Glutamatergic neuron (in vitro differentiated cells): ENCODE results near the gene ARFRP1. TPM values are rescaled to one million over a fixed set of nuclear protein-coding genes. Genes with fewer than 3 reads are reported as not detected.

Source experiments
- DNase-seq: peaks from one replicate; pipeline ENCODE4 v3.0.0; 2022
- H3K27ac Mint-ChIP-seq: one replicate; pipeline ENCODE4 v1.8.0; 2020; ENCODE audit warnings: mild to moderate bottlenecking, mixed read lengths, inconsistent platforms; ENCODE audit not compliant: unreplicated experiment
- H3K27me3 Mint-ChIP-seq: one replicate; pipeline ENCODE4 v1.8.0; 2020; ENCODE audit warnings: mild to moderate bottlenecking, moderate library complexity, mixed read lengths, inconsistent platforms; ENCODE audit not compliant: unreplicated experiment
- H3K36me3 Mint-ChIP-seq: one replicate; pipeline ENCODE4 v1.8.0; 2020; ENCODE audit warnings: mild to moderate bottlenecking, mixed read lengths, inconsistent platforms; ENCODE audit not compliant: unreplicated experiment
- H3K4me1 Mint-ChIP-seq: one replicate; pipeline ENCODE4 v1.8.0; 2020; ENCODE audit warnings: mild to moderate bottlenecking, low read depth, mixed read lengths, inconsistent platforms; ENCODE audit not compliant: unreplicated experiment
- H3K4me3 Mint-ChIP-seq: one replicate; pipeline ENCODE4 v1.8.0; 2020; ENCODE audit warnings: mild to moderate bottlenecking, mixed read lengths, inconsistent platforms; ENCODE audit not compliant: unreplicated experiment
- H3K9me3 Mint-ChIP-seq: one replicate; pipeline ENCODE4 v1.8.0; 2020; ENCODE audit warnings: mild to moderate bottlenecking, moderate library complexity, mixed read lengths, inconsistent platforms; ENCODE audit not compliant: unreplicated experiment
- total RNA-seq: library from RNA; stranded (reverse); fragmentation: NEBNext Ultra II Directional; extraction: Animal tissue kit (Norgen Biotek cat#: 25700); gene quantifications from one replicate; pipeline ENCODE4 v1.2.1, GENCODE V29; 2021; ENCODE audit not compliant: unreplicated experiment
- TF ChIP-seq, protein P1 (sequence below): fragments of 200-600 bp; sonication (generic); IDR thresholded peaks from one replicate; pipeline ENCODE4 v1.5.0; 2021; ENCODE audit not compliant: partially characterized antibody, unreplicated experiment

ARFRP1 gene
- total RNA-seq, 1 donor from 2014 or later, result 51.9 TPM

GRCh38 chr20:63696306-63696627 is 11.5 kb downstream of the ARFRP1 start:
- no peak overlapping the region for H3K4me3 Mint-ChIP-seq
- no peak overlapping the region for H3K27ac Mint-ChIP-seq
- DNase-seq, result no peak
- no peaks in the 10 kb centered on the region for H3K36me3 Mint-ChIP-seq
- peaks cover 1% of the 10 kb centered on the region for H3K9me3 Mint-ChIP-seq
- peaks cover 2% of the 10 kb centered on the region for H3K4me1 Mint-ChIP-seq
- H3K27me3 Mint-ChIP-seq, result peaks cover 14% of the 10 kb centered on the region
- TF ChIP-seq, protein P1, sequence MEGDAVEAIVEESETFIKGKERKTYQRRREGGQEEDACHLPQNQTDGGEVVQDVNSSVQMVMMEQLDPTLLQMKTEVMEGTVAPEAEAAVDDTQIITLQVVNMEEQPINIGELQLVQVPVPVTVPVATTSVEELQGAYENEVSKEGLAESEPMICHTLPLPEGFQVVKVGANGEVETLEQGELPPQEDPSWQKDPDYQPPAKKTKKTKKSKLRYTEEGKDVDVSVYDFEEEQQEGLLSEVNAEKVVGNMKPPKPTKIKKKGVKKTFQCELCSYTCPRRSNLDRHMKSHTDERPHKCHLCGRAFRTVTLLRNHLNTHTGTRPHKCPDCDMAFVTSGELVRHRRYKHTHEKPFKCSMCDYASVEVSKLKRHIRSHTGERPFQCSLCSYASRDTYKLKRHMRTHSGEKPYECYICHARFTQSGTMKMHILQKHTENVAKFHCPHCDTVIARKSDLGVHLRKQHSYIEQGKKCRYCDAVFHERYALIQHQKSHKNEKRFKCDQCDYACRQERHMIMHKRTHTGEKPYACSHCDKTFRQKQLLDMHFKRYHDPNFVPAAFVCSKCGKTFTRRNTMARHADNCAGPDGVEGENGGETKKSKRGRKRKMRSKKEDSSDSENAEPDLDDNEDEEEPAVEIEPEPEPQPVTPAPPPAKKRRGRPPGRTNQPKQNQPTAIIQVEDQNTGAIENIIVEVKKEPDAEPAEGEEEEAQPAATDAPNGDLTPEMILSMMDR, result no peak

DNA sequence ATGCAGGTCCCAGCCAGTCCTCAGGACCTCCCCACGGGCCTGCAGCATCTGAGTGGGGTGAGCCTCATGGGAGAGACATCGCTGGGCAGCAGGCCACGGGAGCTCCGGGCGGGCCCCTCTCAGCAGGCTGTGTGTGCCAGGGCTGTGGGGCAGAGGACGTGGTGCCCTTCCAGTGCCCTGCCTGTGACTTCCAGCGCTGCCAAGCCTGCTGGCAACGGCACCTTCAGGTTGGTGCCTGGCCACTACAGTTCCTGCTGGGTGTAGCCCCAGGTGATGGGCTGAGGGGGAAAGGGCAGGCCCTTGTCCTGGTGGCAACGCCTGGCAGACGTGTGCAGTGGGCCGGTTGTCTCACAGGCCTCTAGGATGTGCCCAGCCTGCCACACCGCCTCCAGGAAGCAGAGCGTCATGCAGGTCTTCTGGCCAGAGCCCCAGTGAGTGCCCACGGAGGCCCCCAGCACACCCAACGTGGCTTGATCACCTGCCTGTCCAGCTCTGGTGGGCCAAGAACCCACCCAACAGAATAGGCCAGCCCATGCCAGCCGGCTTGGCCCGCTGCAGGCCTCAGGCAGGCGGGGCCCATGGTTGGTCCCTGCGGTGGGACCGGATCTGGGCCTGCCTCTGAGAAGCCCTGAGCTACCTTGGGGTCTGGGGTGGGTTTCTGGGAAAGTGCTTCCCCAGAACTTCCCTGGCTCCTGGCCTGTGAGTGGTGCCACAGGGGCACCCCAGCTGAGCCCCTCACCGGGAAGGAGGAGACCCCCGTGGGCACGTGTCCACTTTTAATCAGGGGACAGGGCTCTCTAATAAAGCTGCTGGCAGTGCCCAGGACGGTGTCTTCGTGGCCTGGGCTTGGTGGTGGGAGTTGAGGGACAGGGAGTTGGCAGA is 12.1 kb downstream of the ARFRP1 start:
- Mint-ChIP-seq H3K4me3 (no peak overlapping the region), H3K9me3 (peaks cover 1% of the 10 kb centered on the region), H3K4me1 (peaks cover 2% of the 10 kb centered on the region), H3K36me3 (no peaks in the 10 kb centered on the region), H3K27ac (no peak overlapping the region), H3K27me3 (peaks cover 15% of the 10 kb centered on the region)
- TF ChIP-seq, protein P1, result no peak
- DNase-seq, result no peak

DNA sequence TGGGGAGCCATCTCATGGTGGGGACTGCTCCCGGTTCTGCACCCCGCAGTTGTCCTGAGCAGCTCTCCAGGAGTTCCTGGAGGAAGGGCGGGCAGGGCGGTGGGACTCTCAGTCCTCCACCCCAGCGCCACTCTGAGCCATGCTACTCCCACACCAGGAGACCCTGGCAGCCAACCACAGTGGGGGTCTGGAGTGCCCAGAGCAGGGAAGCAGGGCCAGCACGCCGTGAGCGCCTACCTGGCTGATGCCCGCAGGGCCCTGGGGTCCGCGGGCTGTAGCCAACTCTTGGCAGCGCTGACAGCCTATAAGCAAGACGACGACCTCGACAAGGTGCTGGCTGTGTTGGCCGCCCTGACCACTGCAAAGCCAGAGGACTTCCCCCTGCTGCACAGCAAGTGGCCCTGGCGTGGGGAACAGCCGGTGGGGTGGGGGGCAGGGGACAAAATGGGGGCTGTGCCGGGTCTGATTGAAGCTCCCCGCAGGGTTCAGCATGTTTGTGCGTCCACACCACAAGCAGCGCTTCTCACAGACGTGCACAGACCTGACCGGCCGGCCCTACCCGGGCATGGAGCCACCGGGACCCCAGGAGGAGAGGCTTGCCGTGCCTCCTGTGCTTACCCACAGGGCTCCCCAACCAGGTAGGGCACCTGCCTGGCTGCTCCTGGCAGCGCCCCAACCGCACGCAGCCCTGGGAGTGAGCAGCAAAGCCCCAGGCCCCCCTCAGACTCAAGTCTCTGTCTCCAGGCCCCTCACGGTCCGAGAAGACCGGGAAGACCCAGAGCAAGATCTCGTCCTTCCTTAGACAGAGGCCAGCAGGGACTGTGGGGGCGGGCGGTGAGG is 13.0 kb downstream of the ARFRP1 start:
- Mint-ChIP-seq H3K27ac (no peak overlapping the region), H3K27me3 (peaks cover 12% of the 10 kb centered on the region), H3K4me1 (no peaks in the 10 kb centered on the region), H3K4me3 (no peak overlapping the region), H3K9me3 (peaks cover 3% of the 10 kb centered on the region), H3K36me3 (no peaks in the 10 kb centered on the region)
- no peak for DNase-seq
- TF ChIP-seq, protein P1, result no peak

- Mint-ChIP-seq H3K36me3 (no peaks in the 10 kb centered on the region), H3K27ac (peak overlapping the region; percentile 22), H3K4me1 (no peaks in the 10 kb centered on the region), H3K9me3 (peaks cover 3% of the 10 kb centered on the region), H3K27me3 (peaks cover 12% of the 10 kb centered on the region), H3K4me3 (no peak overlapping the region)
- TF ChIP-seq, protein P1, result no peak
- no peak for DNase-seq
Measured at GRCh38 chr20:63693733-63694583, 13.8 kb downstream of the ARFRP1 start.
